GM12891 (cell line): ENCODE results near the gene POLR1C.

Source experiments
- PAX5 ChIP-seq: IDR thresholded peaks from 2 replicates; pipeline ENCODE4 v1.6.1; 2011; ENCODE audit warnings: low read length, moderate library complexity, mild to moderate bottlenecking; ENCODE audit not compliant: insufficient read depth, severe bottlenecking
- POLR2A ChIP-seq: IDR thresholded peaks from 2 replicates; pipeline ENCODE4 v1.6.1; 2011; ENCODE audit warnings: low read depth, low read length, control low read depth
- POLR2AphosphoS5 ChIP-seq: IDR thresholded peaks from 2 replicates; pipeline ENCODE4 v1.6.1; 2011; ENCODE audit warnings: low read depth, low read length, control low read depth
- POU2F2 ChIP-seq: IDR thresholded peaks from 2 replicates; pipeline ENCODE4 v1.6.1; 2011; ENCODE audit warnings: low read depth, mild to moderate bottlenecking, control low read depth, low read length, moderate library complexity
- SPI1 ChIP-seq: IDR thresholded peaks from 2 replicates; pipeline ENCODE4 v1.6.1; 2011; ENCODE audit warnings: low read depth, low read length, control low read depth
- TAF1 ChIP-seq: IDR thresholded peaks from 2 replicates; pipeline ENCODE4 v1.6.1; 2011; ENCODE audit warnings: low read depth, low read length, control low read depth

- TF ChIP-seq POLR2A = no peak
- no peak for TF ChIP-seq POLR2AphosphoS5
- no peak for TF ChIP-seq TAF1
- TF ChIP-seq SPI1 = no peak
- TF ChIP-seq PAX5 = no peak
- no peak for TF ChIP-seq POU2F2
These were observed 47.9 kb upstream of the POLR1C start for GRCh38 chr6:43468748-43469681.
